IMR-90 (cell line): ENCODE results near the gene TACC2. TPM values are rescaled to one million over a fixed set of nuclear protein-coding genes. Genes with fewer than 3 reads are reported as not detected.

Source experiments
- ATAC-seq: fragments of 200-7000 bp; cut with Tn5 transposase; 2 replicates; pipeline ENCODE4 v1.9.1; 2020; ENCODE audit warnings: low read depth, mild to moderate bottlenecking, moderate library complexity
- BruUV-seq: library from RNA; stranded (reverse); fragments of 400-500 nt; replicated peaks from 2 replicates; lab custom pipeline; 2021; lab: Mats Ljungman, UMichigan
- CTCF ChIA-PET: fragments of 300-600 bp; formaldehyde crosslinking; extraction: SDS; loops from one replicate; lab custom pipeline; 2021; ENCODE audit warnings: antibody characterized with exemption; lab: Yijun Ruan, JAX
- POLR2A ChIA-PET: fragments of 300-600 bp; sonication (Branson Sonifier 250); formaldehyde crosslinking; loops from one replicate; lab custom pipeline; 2022; ENCODE audit warnings: antibody characterized with exemption; ENCODE audit not compliant: unreplicated experiment; lab: Charles Lee
- DNase-seq: peaks from one replicate; pipeline ENCODE4 v3.0.0; 2013
- H2AFZ ChIP-seq: replicated peaks from 2 replicates; pipeline ENCODE3; 2013; ENCODE audit warnings: low read length, mild to moderate bottlenecking; ENCODE audit not compliant: poor library complexity
- H2AK5ac ChIP-seq: 2 replicates; pipeline ENCODE4 v1.6.1; 2013; ENCODE audit warnings: low read depth, low read length, inconsistent platforms
- H2AK9ac ChIP-seq: replicated peaks from 2 replicates; pipeline ENCODE3; 2013; ENCODE audit warnings: mild to moderate bottlenecking, low read depth, low read length, moderate library complexity; ENCODE audit not compliant: poor library complexity
- H2BK120ac ChIP-seq: 2 replicates; pipeline ENCODE4 v1.6.1; 2013; ENCODE audit warnings: low read depth, low read length, inconsistent platforms
- H2BK15ac ChIP-seq: 3 replicates; pipeline ENCODE4 v1.6.1; 2013; ENCODE audit warnings: low read depth, low read length, inconsistent platforms
- H2BK20ac ChIP-seq: 2 replicates; pipeline ENCODE4 v1.6.1; 2013; ENCODE audit warnings: low read depth, mild to moderate bottlenecking, inconsistent platforms, low read length, moderate library complexity
- H2BK5ac ChIP-seq: 2 replicates; pipeline ENCODE4 v1.6.1; 2013; ENCODE audit warnings: mild to moderate bottlenecking, low read depth, low read length, inconsistent platforms; ENCODE audit not compliant: poor library complexity, severe bottlenecking
- H3K14ac ChIP-seq: replicated peaks from 2 replicates; pipeline ENCODE4 v1.6.1; 2013; ENCODE audit warnings: low read depth, low read length, inconsistent platforms
- H3K18ac ChIP-seq: 2 replicates; pipeline ENCODE4 v1.6.1; 2013; ENCODE audit warnings: low read depth, low read length, control low read depth
- H3K23ac ChIP-seq: 2 replicates; pipeline ENCODE4 v1.6.1; 2013; ENCODE audit warnings: low read depth, low read length, inconsistent platforms
- H3K27ac ChIP-seq: 2 replicates; pipeline ENCODE4 v1.5.1; 2013; ENCODE audit warnings: mild to moderate bottlenecking, control low read depth, low read length; ENCODE audit not compliant: insufficient read depth
- H3K27me3 ChIP-seq: 2 replicates; pipeline ENCODE4 v1.6.1; 2013; ENCODE audit warnings: low read length; ENCODE audit not compliant: control insufficient read depth, insufficient read depth
- H3K36me3 ChIP-seq: 2 replicates; pipeline ENCODE4 v1.6.1; 2013; ENCODE audit warnings: low read length, mixed read lengths; ENCODE audit not compliant: control insufficient read depth, insufficient read depth
- H3K4ac ChIP-seq: 2 replicates; pipeline ENCODE4 v1.6.1; 2013; ENCODE audit warnings: low read depth, low read length, inconsistent platforms
- H3K4me1 ChIP-seq: 2 replicates; pipeline ENCODE4 v1.6.1; 2013; ENCODE audit warnings: low read length, mixed read lengths; ENCODE audit not compliant: control insufficient read depth, insufficient read depth
- H3K4me2 ChIP-seq: 2 replicates; pipeline ENCODE4 v1.6.1; 2013; ENCODE audit warnings: low read depth, mild to moderate bottlenecking, control low read depth, low read length, moderate library complexity
- H3K4me3 ChIP-seq: 2 replicates; pipeline ENCODE4 v1.5.1; 2013; ENCODE audit warnings: low read depth, mild to moderate bottlenecking, control low read depth, low read length, moderate library complexity; ENCODE audit not compliant: insufficient read depth
- H3K56ac ChIP-seq: 2 replicates; pipeline ENCODE4 v1.6.1; 2013; ENCODE audit warnings: low read length, inconsistent platforms; ENCODE audit not compliant: insufficient read depth; ENCODE audit errors: extremely low read depth
- H3K79me1 ChIP-seq, 2 experiments: 2 replicates each; pipeline ENCODE4 v1.6.1; 2013; ENCODE audit warnings: low read length in 2 of 2, inconsistent platforms in 1 of 2, low read depth in 1 of 2
- H3K9ac ChIP-seq: 2 replicates; pipeline ENCODE4 v1.6.1; 2013; ENCODE audit warnings: low read depth, low read length, control low read depth
- H3K9me1 ChIP-seq: 2 replicates; pipeline ENCODE4 v1.6.1; 2013; ENCODE audit warnings: low read length, inconsistent platforms; ENCODE audit not compliant: insufficient read depth
- H3K9me3 ChIP-seq: 2 replicates; pipeline ENCODE4 v1.6.1; 2013; ENCODE audit warnings: low read length; ENCODE audit not compliant: control insufficient read depth, insufficient read depth
- H4K20me1 ChIP-seq: 2 replicates; pipeline ENCODE4 v1.6.1; 2013; ENCODE audit warnings: low read length, inconsistent platforms; ENCODE audit not compliant: insufficient read depth
- H4K5ac ChIP-seq: 2 replicates; pipeline ENCODE4 v1.6.1; 2013; ENCODE audit warnings: mild to moderate bottlenecking, low read depth, low read length, control low read depth
- H4K8ac ChIP-seq, 2 experiments: 2 replicates each; pipeline ENCODE4 v1.6.1; 2013; ENCODE audit warnings: low read depth in 2 of 2, low read length in 2 of 2, control low read depth in 1 of 2, inconsistent platforms in 1 of 2
- H4K91ac ChIP-seq: 2 replicates; pipeline ENCODE4 v1.6.1; 2013; ENCODE audit warnings: low read depth, low read length, inconsistent platforms; ENCODE audit not compliant: insufficient read depth
- BHLHE40 ChIP-seq: fragments of 150-350 bp; IDR thresholded peaks from 2 replicates; pipeline ENCODE4 v1.6.1; 2016; ENCODE audit warnings: mild to moderate bottlenecking, low read depth, low read length
- CEBPB ChIP-seq: IDR thresholded peaks from 2 replicates; pipeline ENCODE4 v1.6.1; 2012; ENCODE audit warnings: low read depth, low read length, improper control_type of control experiment
- CHD1 ChIP-seq: IDR thresholded peaks from 2 replicates; pipeline ENCODE4 v1.6.1; 2012; ENCODE audit warnings: low read depth, low read length, improper control_type of control experiment
- FOS ChIP-seq: fragments of 150-350 bp; IDR thresholded peaks from 2 replicates; pipeline ENCODE4 v1.6.1; 2016; ENCODE audit warnings: low read depth, low read length
- MAFK ChIP-seq: IDR thresholded peaks from 2 replicates; pipeline ENCODE4 v1.6.1; 2012; ENCODE audit warnings: low read depth, low read length, improper control_type of control experiment
- MAZ ChIP-seq: IDR thresholded peaks from 2 replicates; pipeline ENCODE4 v1.6.1; 2012; ENCODE audit warnings: low read depth, mild to moderate bottlenecking, low read length, improper control_type of control experiment, moderate library complexity, borderline replicate concordance
- NFE2L2 ChIP-seq: fragments of 150-350 bp; IDR thresholded peaks from 2 replicates; pipeline ENCODE4 v1.6.1; 2016; ENCODE audit warnings: low read depth, mild to moderate bottlenecking, low read length
- POLR2A ChIP-seq: IDR thresholded peaks from 2 replicates; pipeline ENCODE4 v1.6.1; 2012; ENCODE audit warnings: mild to moderate bottlenecking, low read depth, low read length
- RAD21 ChIP-seq: IDR thresholded peaks from 2 replicates; pipeline ENCODE4 v1.6.1; 2012; ENCODE audit warnings: low read length, improper control_type of control experiment
- RCOR1 ChIP-seq: IDR thresholded peaks from 2 replicates; pipeline ENCODE4 v1.6.1; 2012; ENCODE audit warnings: mild to moderate bottlenecking, low read length, improper control_type of control experiment; ENCODE audit not compliant: insufficient replicate concordance
- SMC3 ChIP-seq: fragments of 150-350 bp; IDR thresholded peaks from 2 replicates; pipeline ENCODE4 v1.6.1; 2016; ENCODE audit warnings: low read depth, mild to moderate bottlenecking, antibody characterized with exemption, low read length, moderate library complexity
- USF2 ChIP-seq: fragments of 150-350 bp; IDR thresholded peaks from 2 replicates; pipeline ENCODE4 v1.6.1; 2017; ENCODE audit warnings: mild to moderate bottlenecking, antibody characterized with exemption, low read length, low read depth
- WGBS, 2 experiments: methylation state at CpG; one replicate each; pipeline versions ENCODE4 v1.1.5 to v1.1.7; 2013; ENCODE audit warnings: missing lambda C conversion rate in 2 of 2; ENCODE audit not compliant: insufficient read length in 1 of 2; ENCODE audit errors: extremely low coverage in 2 of 2; 5-methylcytosine and 5-hydroxymethylcytosine counted together
- dilution Hi-C: fragments of 300-500 bp; cut with HindIII; formaldehyde crosslinking; loops from one replicate; pipeline ENCODE4 v1.14.3; 2018; ENCODE audit warnings: low sequenced_read_pairs; ENCODE audit not compliant: unreplicated experiment
- in situ Hi-C: fragments of 300-500 bp; cut with MboI; formaldehyde crosslinking; loops from 3 replicates; pipeline ENCODE4 v1.14.3; 2019; ENCODE audit warnings: low sequenced_read_pairs, inconsistent platforms, mixed read lengths
- intact Hi-C: fragments of 100-400 bp; cut with micrococcal nuclease; formaldehyde crosslinking; loops from 2 replicates; pipeline ENCODE4 v1.10.0; 2022
- polyA plus RNA-seq, 3 experiments: library from polyadenylated mRNA; depleted of rRNA; stranded (reverse); fragments of >200 nt; gene quantifications; 2 replicates each; pipeline ENCODE4 v1.2.3, GENCODE V29; 2012; ENCODE audit warnings: low replicate concordance in 1 of 3
- total RNA-seq: library from RNA; depleted of rRNA; stranded (reverse); fragments of >200 nt; gene quantifications from 2 replicates; pipeline ENCODE4 v1.2.3, GENCODE V29; 2012
- TF ChIP-seq, protein P1 (sequence below): fragments of 150-350 bp; IDR thresholded peaks from 2 replicates; pipeline ENCODE4 v1.6.1; 2016; ENCODE audit warnings: low read depth, mild to moderate bottlenecking, low read length, moderate library complexity, borderline replicate concordance
- TF ChIP-seq, protein P2 (sequence below): conservative IDR thresholded peaks from 2 replicates; pipeline ENCODE4 v1.5.1; 2012; ENCODE audit warnings: mild to moderate bottlenecking, low read depth, low read length, improper control_type of control experiment

The TACC2 gene
- total and polyA plus RNA-seq, 2 of the 4 experiments (the other 2 are of a cell fraction): 2.9 to 15.4 TPM

- Histone ChIP-seq H2BK5ac (no peak overlapping the region), H3K9ac (no peak overlapping the region), H3K18ac (no peak overlapping the region), H2AK9ac (no peak overlapping the region), H3K14ac (no peak overlapping the region), H3K23ac (no peak overlapping the region), H2BK120ac (no peak overlapping the region), H3K27me3 (peaks cover 34% of the 10 kb centered on the region), H3K4me2 (no peak overlapping the region), H2BK20ac (no peak overlapping the region), H4K20me1 (no peaks in the 10 kb centered on the region), H3K36me3 (no peaks in the 10 kb centered on the region), H4K8ac (no peak overlapping the region), H2AK5ac (no peak overlapping the region), H3K9me1 (no peaks in the 10 kb centered on the region), H4K5ac (no peak overlapping the region), H3K9me3 (no peaks in the 10 kb centered on the region; the same call in 1 of the 2 replicates), H3K56ac (no peak overlapping the region), H4K91ac (no peak overlapping the region), H2BK15ac (no peak overlapping the region), H3K4ac (no peak overlapping the region), H3K4me3 (no peak overlapping the region), H3K4me1 (no peaks in the 10 kb centered on the region), H3K27ac (no peak overlapping the region), H2AFZ (no peak overlapping the region), H3K79me1 (no peaks in the 10 kb centered on the region)
- in situ Hi-C loops: no loop called here
- intact Hi-C loops: no loop called here
- ChIA-PET POLR2A (no interaction called here), CTCF (interaction anchor here (0.6 kb wide), 1 partner anchor 47 kb away, joined by 4 read pairs; no protein-coding TSS in a partner anchor)
- DNase-seq (peak; percentile 31), ATAC-seq (peak; percentile 63)
- no TSS peak for BruUV-seq
- TF ChIP-seq FOS (no peak), BHLHE40 (no peak), MAFK (no peak), POLR2A (no peak), RAD21 (no peak), CEBPB (no peak), MAZ (no peak), CHD1 (no peak), NFE2L2 (no peak), SMC3 (no peak), USF2 (no peak), RCOR1 (no peak)
- TF ChIP-seq, protein P1, sequence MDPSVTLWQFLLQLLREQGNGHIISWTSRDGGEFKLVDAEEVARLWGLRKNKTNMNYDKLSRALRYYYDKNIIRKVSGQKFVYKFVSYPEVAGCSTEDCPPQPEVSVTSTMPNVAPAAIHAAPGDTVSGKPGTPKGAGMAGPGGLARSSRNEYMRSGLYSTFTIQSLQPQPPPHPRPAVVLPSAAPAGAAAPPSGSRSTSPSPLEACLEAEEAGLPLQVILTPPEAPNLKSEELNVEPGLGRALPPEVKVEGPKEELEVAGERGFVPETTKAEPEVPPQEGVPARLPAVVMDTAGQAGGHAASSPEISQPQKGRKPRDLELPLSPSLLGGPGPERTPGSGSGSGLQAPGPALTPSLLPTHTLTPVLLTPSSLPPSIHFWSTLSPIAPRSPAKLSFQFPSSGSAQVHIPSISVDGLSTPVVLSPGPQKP: no peak
- TF ChIP-seq, protein P2, sequence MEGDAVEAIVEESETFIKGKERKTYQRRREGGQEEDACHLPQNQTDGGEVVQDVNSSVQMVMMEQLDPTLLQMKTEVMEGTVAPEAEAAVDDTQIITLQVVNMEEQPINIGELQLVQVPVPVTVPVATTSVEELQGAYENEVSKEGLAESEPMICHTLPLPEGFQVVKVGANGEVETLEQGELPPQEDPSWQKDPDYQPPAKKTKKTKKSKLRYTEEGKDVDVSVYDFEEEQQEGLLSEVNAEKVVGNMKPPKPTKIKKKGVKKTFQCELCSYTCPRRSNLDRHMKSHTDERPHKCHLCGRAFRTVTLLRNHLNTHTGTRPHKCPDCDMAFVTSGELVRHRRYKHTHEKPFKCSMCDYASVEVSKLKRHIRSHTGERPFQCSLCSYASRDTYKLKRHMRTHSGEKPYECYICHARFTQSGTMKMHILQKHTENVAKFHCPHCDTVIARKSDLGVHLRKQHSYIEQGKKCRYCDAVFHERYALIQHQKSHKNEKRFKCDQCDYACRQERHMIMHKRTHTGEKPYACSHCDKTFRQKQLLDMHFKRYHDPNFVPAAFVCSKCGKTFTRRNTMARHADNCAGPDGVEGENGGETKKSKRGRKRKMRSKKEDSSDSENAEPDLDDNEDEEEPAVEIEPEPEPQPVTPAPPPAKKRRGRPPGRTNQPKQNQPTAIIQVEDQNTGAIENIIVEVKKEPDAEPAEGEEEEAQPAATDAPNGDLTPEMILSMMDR: no peak
- dilution Hi-C loops: no loop called here
- WGBS, 2 experiments: 80% methylated on average over 1 of the region's 3 CpGs; no CpG with 5 or more reads in 1 of the 2 experiments
These were observed 107.7 kb downstream of the TACC2 start for GRCh38 chr10:122096705-122097104.
